Stimulated activated CD8-positive, alpha-beta memory T cell treated with anti-CD3 and anti-CD28 coated beads, Interleukin-12 subunit alpha, Interleukin-12 subunit beta, amount 100 ng/mL, for 4 hours (primary cell): ENCODE measurements around the gene SMYD1.
A peak's percentile ranks its signal among the peaks of the same experiment; 100 is the strongest.

Experiments used
- DNase-seq: peaks from one replicate; pipeline ENCODE4 v3.0.0-alpha.2; 2020; ENCODE audit warnings: low read depth

Gene SMYD1

DNA sequence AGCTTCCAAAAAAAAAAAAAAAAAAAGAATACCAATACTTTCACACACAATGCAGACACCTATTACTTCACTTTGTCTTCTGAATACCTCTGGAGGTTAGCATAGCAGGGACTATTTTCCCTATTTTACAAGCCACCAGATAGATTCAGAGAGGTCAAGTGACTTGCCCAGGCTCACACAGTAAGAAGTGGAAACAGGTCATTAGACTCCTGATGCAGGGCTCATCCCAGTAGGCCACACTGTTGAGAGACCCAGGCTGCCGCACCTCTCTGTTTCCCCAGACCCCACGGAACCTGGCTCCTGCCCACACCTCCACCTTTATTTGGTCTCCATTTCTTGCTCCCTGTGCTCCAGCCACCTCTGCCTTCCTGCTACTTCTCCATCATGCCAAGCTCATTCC, 19.4 kb downstream of the SMYD1 start:
- no peak for DNase-seq

DNA sequence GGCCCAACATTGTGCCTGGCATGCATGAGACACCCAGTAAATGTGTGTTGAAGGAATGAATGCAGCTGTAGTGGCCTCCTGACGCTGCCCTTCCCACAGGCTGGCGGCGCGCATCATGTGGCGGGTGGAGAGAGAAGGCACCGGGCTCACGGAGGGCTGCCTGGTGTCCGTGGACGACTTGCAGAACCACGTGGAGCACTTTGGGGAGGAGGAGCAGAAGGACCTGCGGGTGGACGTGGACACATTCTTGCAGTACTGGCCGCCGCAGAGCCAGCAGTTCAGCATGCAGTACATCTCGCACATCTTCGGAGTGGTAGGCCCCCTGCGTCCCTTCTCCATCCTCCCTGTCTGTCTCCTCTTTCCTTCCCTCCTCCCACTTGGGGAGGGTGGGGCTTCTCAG, 20.1 kb downstream of the SMYD1 start:
- no peak for DNase-seq

DNA sequence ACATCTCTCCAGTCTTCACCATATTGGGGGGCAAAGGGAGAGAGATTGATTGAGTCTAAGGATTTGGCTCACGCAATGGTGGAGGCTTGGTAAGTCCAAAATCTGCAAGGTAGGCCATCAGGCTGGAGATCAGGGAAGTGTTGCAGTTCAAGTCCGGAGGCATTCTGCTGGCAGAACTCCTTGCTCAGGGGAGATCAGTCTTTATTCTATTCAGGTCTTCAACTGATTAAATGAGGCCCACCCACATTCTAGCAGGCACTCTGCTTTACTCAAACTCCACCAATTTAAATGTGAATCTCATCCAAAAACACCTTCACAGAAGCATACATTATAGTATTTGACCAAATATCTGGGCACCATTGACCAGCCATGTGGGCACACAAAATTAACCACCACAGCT, 21.4 kb downstream of the SMYD1 start:
- DNase-seq: no peak

DNA sequence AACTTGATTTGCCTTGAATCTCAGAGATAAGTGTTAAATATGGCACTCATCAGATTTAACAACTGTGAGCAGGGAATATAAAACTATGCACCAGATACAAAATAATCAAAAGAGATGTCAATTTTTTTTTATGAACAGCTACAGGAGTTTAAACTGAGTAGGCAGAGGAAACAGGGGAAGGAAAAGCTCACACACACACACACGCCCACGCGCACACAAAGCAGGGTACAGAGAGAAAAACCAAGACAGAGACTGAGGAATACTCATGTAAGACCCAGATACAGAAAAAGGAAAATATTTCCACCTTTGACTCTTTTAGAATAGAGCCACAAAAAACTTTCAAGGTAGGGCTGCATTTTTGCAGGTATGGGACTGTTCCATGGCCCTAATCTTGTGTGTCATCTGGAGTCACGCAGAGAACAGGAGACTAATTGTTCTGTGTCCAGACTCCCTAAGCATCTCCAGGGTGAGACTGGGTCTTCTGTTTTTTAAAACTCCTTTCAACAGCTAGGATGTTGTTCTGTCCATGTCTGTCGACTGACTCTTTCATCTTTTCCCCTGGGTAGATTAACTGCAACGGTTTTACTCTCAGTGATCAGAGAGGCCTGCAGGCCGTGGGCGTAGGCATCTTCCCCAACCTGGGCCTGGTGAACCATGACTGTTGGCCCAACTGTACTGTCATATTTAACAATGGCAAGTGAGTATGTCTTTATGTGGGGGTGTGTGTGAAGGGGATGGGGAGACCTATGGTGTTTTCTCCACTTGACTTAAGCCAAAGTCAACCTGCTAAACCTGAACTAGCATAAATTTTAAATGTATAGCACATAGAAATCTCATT, 23.0 kb downstream of the SMYD1 start:
- peak; percentile 19 for DNase-seq

DNA sequence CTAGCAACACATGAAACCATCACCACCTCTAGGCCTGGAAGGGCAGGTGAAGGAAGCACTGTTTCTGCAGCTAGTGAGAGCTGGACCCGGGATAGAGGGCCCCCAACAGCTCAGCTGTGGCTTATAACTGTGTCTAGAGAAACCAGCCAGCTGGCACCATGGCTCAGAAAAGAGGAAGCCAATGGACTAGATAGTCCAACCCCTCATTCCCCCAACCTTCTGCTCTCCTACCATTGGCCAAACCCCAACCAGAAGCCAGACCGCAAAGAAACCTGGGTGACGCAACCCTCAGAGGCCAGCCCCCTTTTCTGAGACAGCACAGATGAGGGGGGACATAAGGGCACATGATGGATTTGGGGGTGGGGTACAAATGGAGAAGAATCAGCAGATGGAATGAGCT, 24.3 kb downstream of the SMYD1 start:
- no peak for DNase-seq

DNA sequence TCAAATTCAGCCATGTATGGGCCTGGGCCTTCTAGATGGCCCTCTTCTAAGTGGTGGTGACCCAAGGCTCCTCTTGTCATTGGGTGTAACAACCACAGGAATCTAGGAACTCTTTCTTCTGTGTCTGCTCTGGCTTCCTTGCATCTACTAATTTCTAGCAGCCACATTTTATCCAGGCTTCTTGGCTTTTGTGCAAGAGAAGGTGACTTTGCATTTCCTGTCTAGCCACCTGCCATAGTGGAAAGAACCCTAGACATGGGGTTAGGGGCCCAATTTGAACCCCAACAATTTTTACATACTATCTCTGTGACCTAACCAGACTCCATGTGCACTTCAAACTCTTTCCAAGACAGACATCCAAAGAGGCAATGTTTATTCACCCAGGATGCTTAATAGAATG, 25.1 kb downstream of the SMYD1 start:
- no peak for DNase-seq

DNA sequence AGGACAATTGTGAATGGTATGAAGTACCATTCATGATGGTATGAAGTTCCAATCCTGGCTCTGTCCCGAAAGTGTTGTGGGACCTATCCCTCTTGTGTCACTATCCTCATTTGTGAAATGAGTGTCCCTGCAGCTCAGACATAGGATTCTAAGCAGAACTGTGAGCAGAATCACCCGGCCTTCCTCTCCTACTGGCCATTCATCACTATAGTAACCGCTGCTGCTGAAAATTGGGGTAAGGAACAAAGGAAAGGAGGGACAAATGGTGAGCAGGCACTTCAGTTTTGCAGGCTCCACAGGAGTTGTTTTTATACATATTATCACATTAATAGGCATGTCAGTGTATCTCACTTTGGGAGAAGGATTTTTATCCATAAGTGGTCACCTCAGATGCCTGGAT, 27.4 kb downstream of the SMYD1 start:
- no peak for DNase-seq

DNA sequence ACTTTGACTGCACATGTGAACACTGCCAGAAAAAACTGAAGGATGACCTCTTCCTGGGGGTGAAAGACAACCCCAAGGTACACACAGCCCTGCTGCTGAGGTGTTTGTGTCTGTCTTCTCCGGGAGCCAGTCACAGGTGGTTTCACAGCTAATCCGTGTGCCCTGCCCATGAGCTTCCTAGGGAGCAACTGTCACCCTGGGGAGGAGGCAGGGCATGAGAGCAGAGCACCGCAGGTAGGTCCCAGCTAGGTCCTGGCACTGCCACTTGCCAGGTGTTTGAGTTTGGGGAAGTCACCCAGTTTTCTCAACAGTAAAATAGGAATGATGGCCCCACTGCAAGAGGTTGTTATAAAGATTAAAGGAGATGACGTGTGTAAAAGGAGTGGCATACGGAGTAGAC, 29.1 kb downstream of the SMYD1 start:
- no peak for DNase-seq

DNA sequence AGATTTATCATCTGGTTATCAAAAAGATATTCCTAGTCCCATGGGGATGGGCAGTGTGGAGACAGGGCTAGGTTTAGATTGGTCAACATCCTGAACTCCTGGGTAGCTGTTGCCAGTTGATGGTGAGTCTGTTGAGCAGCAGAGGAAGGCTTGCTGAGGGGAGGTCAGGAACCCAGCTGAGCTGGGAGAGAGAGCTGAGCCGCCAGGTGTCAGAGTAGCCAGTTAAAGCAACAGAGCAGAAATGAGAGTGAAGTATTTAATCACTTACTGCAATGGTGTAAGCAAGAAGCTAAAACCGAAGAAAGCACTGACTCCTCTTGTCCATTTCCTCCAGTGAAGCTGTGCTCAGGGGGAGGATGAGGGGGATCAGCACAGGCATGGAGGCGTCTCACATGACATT, 29.6 kb downstream of the SMYD1 start:
- DNase-seq: no peak

DNA sequence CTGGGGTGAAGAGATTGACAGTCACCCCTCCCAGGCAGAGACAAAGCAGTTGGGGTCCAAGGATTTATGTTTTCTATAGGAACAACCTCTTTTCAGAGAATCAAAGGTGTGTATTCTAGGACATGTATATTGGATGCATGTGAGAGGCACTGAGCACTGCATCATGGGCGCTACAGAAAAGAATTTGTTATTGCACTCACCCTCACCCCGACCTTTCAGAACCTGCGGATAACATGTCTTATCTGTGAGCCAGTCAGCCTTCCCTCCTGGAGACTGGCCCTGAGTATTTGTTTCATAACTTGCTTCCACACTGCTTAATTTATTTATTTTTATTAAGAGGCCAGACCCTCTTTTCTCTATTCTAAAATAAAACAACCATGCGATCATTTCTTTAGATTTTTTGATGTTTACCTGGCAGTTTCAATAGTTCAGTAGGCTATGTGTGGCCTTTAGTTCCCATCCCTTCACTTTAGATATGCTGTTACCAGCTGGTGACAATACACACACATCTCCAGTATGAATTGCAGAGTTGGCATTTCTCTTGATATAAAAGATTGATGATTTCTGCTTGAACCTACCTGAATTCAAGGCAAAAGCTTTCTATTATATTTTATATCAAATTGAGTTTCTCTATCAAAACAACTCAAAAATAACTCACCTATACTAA, 30.4 kb downstream of the SMYD1 start:
- DNase-seq: no peak

DNA sequence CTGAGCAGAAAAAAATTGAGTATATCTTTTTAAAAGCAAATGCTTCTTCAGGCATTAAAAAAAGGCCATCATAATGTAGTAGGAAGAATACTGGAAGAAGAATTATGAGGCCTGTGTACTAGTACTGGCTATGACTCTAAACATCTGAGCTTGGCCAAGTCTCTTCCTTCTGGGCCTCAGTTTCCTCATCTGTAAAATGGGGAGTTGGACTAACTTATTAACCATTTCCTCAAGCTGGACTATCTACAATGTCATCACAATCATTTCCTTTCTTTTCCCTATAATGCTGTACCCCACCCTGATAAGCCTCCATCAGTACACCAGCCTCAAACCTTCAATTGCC, 30.9 kb downstream of the SMYD1 start:
- DNase-seq: no peak

DNA sequence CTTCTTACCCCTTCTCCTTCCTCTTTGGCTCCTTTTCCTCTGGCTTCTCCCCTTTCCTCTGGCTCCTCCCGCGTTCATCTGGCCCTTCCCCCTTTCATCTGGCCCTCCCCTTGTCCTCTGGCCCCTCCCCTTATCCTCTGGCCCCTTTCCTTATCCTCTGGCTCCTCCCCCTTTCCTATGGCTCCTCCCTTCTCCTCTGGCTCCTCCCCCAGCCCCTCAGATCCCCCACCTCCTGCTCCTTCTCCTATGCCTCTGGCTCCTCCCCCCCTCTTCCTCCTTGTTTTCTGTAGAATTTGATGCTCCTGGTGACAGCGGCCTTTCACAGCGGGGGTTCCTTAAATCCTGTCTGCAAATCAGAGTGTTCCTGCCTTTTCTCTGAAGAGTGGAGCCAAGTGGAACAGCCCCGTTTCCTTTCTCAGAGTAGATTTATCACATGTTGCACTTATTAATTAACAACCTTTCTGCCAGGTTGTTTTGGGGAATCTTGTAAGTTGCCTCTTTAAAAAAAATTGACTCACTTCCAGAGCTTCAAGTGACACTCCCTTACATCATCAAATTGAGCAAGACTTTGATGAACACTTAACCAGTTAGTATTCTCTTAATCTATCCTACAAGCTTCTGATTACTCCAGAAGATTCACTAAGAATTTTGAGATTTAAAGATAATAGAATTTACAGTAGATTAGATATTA, 32.3 kb downstream of the SMYD1 start:
- no peak for DNase-seq

DNA sequence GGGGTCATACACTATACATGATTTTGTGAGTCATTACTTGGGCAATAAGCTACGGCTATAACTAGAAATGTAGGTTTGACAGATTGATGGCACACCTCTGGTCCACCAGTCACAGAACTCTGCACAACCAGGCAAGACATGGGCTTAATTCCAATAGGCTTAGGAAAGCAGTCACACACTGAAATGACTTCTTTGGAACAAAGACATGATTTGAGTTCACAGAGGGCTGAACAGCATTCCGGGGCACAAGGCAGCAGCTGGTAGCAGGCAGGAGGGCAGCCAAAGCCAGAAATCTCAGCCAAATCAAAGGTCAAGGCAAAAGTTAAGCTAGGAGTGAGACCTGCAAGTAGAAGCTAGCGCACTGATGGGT, 32.8 kb downstream of the SMYD1 start:
- DNase-seq: no peak

DNA sequence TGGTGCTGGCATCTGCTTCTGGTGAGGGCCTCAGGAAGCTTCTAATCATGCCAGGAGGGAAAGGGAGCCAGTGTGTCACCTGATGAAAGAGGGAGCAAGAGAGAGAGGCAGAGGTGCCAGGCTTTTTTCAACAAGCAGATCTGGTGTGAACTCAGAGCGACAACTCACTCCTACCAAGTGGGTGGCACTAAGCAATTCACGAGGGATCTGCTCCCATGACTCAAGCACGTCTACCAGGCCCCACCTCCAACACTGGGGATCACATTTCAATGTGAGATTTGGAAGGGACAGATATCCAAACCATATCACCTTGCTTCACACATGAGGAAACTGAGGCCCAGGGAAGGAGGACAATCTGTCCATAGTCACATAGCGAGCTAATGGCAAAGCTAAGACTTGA, 41.2 kb downstream of the SMYD1 start:
- no peak for DNase-seq

DNA sequence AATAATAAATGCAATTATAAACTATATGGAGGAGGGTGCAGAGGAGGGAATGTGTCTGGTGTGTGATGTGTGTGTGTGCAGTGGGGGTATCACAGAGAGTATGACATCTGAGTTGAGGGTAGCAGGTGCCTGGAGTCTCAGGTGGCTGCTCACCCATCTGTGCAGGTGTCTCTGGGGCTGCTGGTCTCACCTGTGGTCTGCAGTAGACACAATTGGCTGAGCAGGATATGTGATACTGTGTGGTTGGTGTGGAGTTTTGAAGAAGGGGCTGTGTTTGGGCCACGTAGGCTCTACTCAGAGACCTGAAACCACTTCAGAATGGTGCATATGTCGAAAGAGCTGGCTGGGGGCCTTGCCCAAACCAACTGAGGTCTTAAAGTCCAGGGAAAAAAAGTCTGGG, 43.2 kb downstream of the SMYD1 start:
- no peak for DNase-seq

DNA sequence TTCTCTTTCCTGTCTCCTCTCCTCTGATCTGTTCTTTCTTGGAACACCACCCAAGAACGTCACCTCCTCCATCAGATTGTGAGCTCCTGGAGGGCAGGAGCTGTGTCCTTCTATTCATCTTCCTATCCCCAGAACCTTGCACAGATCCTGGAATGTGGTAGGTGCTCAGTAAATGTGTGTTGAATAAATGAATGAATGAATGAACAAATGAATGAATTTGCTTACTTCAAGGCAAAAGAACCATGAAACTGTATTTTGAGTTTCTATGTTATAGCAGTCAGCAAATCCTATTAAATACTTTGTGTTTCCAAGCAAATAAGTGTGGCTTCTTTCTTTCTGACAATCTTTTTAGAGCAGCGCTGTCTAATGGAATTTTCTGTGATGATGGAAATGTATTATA, 45.4 kb downstream of the SMYD1 start:
- no peak for DNase-seq

DNA sequence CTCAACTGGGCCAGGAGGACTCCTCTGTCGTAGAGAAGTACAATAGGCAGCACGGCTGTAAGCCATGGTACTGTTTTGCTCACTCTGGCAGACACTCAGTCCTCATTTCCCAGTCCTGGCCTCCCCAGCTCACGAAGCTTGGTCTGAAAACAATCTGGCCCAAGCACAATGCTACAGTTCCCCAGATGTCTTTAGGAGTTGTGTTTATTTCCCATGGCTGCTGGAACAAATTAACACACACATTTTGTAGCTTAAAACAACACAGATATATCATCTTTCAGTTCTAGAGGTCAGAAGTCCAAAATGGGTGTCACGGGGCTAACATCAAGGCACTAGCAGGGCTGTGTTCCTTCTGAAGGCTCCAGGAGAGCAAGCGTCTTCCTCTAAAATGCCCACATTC, 47.3 kb downstream of the SMYD1 start:
- no peak for DNase-seq

DNA sequence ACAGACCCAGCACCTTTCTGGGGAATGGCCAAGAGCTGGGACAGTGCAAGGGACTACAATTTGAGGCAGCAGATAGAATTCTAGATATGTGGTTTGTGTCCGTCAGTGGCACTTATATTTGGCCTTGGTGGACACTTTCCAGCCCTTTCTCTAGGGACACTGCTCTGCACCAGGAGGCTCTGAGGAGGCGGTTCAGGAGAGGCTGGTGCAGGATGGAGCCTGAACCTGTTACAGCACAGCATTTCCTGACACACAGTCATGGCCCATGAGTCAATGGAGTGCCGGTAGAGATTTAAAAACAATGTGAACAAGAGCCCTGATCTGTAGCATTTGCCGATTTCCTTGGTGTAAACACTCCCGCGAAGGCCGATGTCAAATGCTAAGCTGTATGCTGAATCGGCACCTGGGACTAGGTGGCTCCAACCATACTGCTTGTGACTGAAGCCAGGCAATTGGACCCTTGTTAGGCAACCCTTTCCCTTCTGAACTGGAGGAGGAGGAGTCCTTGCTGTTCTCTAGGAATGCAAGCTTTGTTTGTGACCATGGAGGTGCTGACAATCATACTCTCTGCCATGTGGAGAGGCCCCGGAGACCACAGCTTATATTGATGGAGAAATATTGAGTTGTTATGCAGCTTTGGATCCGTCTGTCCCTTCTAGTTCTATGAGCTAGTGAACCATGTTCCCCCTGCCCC, 48.3 kb downstream of the SMYD1 start:
- no peak for DNase-seq

DNA sequence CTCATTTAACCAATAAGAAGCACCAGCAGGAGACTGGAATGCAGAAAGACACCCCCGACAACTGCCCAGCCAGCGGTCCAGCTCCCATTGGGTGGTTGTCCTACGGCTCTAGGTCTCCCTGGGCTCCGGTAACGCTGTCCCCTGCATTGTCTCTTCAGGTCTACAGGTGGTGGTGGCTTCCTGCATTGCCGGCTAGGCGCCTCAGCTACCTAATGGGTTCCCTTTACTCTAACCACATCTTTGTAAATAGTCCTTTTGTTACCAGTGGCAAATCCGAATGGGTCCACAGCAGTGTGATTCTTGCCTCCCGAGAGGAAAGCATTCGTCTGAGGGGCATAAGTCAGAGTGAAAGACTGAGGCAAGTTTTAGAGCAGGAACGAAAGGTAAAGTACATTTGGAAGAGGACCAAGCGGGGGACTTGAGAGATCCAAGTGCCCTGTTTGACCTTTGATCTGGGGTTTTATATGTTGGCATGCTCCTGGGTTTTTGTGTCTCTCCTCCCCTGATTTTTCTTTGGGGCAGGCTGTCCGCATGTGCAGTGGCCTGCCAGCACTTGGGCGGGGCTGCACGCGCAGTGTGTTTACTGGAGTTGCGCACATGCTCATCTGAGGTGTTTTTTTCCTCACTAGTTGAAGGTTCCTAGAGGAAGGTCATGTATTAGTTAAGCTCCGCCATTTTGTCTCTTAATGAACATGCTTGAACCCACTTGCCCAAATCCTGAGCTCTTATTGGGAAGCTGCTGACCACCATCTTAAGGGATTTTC, 49.2 kb downstream of the SMYD1 start:
- no peak for DNase-seq

DNA sequence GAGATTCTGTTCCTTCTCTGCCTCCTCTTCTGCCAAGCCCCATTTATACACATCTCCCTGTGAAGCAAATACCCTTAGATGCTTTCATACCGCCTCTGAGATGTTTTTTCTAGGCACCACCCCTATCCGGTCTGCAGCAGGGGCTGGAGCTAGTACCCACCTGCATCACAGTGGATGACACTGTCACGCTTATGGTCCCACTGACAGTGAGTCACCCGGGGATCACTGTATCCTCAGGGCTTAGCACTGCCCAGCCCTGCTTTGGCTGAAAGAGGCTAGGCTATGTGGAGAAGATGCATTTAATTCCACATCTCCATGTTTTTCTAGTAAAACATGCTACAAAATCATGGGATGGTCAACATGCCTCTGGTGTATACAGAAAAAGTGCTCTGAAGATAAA, 50.3 kb downstream of the SMYD1 start:
- no peak for DNase-seq

DNA sequence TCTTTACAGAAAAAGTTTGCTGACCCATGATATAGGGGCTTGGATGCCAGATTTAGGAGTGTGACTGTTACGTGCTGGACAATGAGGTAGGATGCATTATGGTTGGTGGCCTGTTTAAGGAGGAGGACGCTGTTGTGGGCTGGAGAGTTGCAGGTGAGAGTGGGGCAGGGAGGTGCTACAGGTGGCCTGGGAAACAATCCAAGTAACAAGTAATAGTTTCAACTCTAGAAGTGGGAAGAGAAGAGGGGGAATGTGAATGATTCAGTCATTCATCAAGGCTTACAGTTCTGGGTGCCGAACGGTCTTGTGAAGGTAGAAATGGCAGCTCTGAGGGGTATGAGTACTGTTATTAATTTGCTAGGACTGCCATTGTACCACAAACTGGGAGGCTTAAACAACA, 54.1 kb downstream of the SMYD1 start:
- no peak for DNase-seq
